Umbilical cord (tissue), 2 donors: Measurements from ENCODE around the gene NPAS2. TPM values are rescaled to one million over a fixed set of nuclear protein-coding genes. Genes with fewer than 3 reads are reported as not detected.

Source experiments
- DNase-seq: peaks from one replicate; pipeline ENCODE4 v3.0.0-alpha.2; 2015; ENCODE audit warnings: low spot score
- total RNA-seq: library from RNA; depleted of rRNA; stranded (reverse); fragments of >200 nt; gene quantifications from one replicate; pipeline ENCODE4 v1.2.3, GENCODE V29; 2014; ENCODE audit warnings: low replicate concordance; ENCODE audit not compliant: insufficient read depth

The NPAS2 gene
- total RNA-seq, 1 donor from 2014 or later: 124 TPM

GRCh38 chr2:100938031-100939026 is 118.4 kb downstream of the NPAS2 start:
- DNase-seq: no peak

GRCh38 chr2:100939445-100939844 is 119.5 kb downstream of the NPAS2 start:
- no peak for DNase-seq

- DNase-seq: no peak
Measured at GRCh38 chr2:100940240-100940639, 120.3 kb downstream of the NPAS2 start.

- no peak for DNase-seq
Measured at GRCh38 chr2:100940766-100941645, 121.1 kb downstream of the NPAS2 start.

- no peak for DNase-seq
Measured at GRCh38 chr2:100941646-100942240, 121.8 kb downstream of the NPAS2 start.

- no peak for DNase-seq
Measured at GRCh38 chr2:100944617-100945432, 124.9 kb downstream of the NPAS2 start.

GRCh38 chr2:100945433-100945740 is 125.4 kb downstream of the NPAS2 start:
- no peak for DNase-seq

GRCh38 chr2:100945930-100946607 is 126.1 kb downstream of the NPAS2 start:
- DNase-seq: no peak

- no peak for DNase-seq
Measured at GRCh38 chr2:100948942-100949811, 129.2 kb downstream of the NPAS2 start.

GRCh38 chr2:100952512-100952911 is 132.6 kb downstream of the NPAS2 start:
- DNase-seq: no peak

- DNase-seq: no peak
Measured at GRCh38 chr2:100953406-100954043, 133.6 kb downstream of the NPAS2 start.

GRCh38 chr2:100954044-100954420 is 134.1 kb downstream of the NPAS2 start:
- no peak for DNase-seq

- no peak for DNase-seq
Measured at GRCh38 chr2:100955226-100955625, 135.3 kb downstream of the NPAS2 start.

- no peak for DNase-seq
Measured at GRCh38 chr2:100956081-100956480, 136.1 kb downstream of the NPAS2 start.

- peak; percentile 95 for DNase-seq
Measured at GRCh38 chr2:100957996-100958653, 138.2 kb downstream of the NPAS2 start.

- no peak for DNase-seq
Measured at GRCh38 chr2:100959225-100959880, 139.4 kb downstream of the NPAS2 start.

- DNase-seq: no peak
Measured at GRCh38 chr2:100960688-100961087, 140.7 kb downstream of the NPAS2 start.
